HepG2 (cell line): ENCODE data around the gene ARHGAP45. TPM values are rescaled to one million over a fixed set of nuclear protein-coding genes. Genes with fewer than 3 reads are reported as not detected.

Experiments
- CREM ChIP-seq, 2 experiments: sonication (generic) in 1 of 2; formaldehyde crosslinking in 1 of 2; IDR thresholded peaks; 2 replicates each; pipeline versions ENCODE4 v1.4.0 to v1.6.1; 2016 to 2020; ENCODE audit warnings: antibody characterized with exemption in 1 of 2, mild to moderate bottlenecking in 1 of 2, missing genetic modification reagents in 1 of 2
- EP300 ChIP-seq, 3 experiments: sonication (generic) in 1 of 3; formaldehyde crosslinking in 1 of 3; IDR thresholded peaks; 2 replicates each; pipeline versions ENCODE4 v1.5.1 to v1.6.1; 2011 to 2020; ENCODE audit warnings: low read depth in 2 of 3, low read length in 2 of 3, borderline replicate concordance in 1 of 3, improper control_type of control experiment in 1 of 3, mild to moderate bottlenecking in 1 of 3, missing genetic modification reagents in 1 of 3, moderate library complexity in 1 of 3
- ERF ChIP-seq: IDR thresholded peaks from 2 replicates; pipeline ENCODE4 v1.6.1; 2018; ENCODE audit warnings: missing biosample characterization, missing genetic modification reagents
- FOXK2 ChIP-seq: fragments of 450-650 bp; IDR thresholded peaks from 2 replicates; pipeline ENCODE4 v1.6.1; 2016
- JUN ChIP-seq: sonication (generic); formaldehyde crosslinking; IDR thresholded peaks from 2 replicates; pipeline ENCODE4 v1.4.0; 2020; ENCODE audit warnings: mild to moderate bottlenecking, missing genetic modification reagents
- JUND ChIP-seq: sonication (generic); formaldehyde crosslinking; IDR thresholded peaks from 2 replicates; pipeline ENCODE4 v1.8.0; 2022; ENCODE audit warnings: mild to moderate bottlenecking, missing genetic modification reagents
- MBNL3 ChIP-seq: fragments of 250-450 bp; sonication (Bioruptor Pico); conservative IDR thresholded peaks from 2 replicates; pipeline ENCODE4 v1.8.0; 2022; ENCODE audit warnings: mild to moderate bottlenecking, inconsistent platforms
- ONECUT2 ChIP-seq: sonication (generic); formaldehyde crosslinking; IDR thresholded peaks from 2 replicates; pipeline ENCODE4 v1.4.0; 2020; ENCODE audit warnings: missing genetic modification reagents
- SMARCE1 ChIP-seq: fragments of 450-650 bp; IDR thresholded peaks from 2 replicates; pipeline ENCODE4 v1.6.1; 2017; ENCODE audit warnings: borderline replicate concordance
- SRF ChIP-seq: IDR thresholded peaks from 2 replicates; pipeline ENCODE4 v1.6.1; 2011; ENCODE audit warnings: mild to moderate bottlenecking, low read depth, low read length, moderate library complexity
- TBL1XR1 ChIP-seq: fragments of 150-350 bp; IDR thresholded peaks from 2 replicates; pipeline ENCODE4 v1.6.1; 2014; ENCODE audit warnings: borderline replicate concordance, low read length; ENCODE audit not compliant: partially characterized antibody
- TCF12 ChIP-seq, 2 experiments: fragments of 450-650 bp in 1 of 2; sonication (generic) in 1 of 2; formaldehyde crosslinking in 1 of 2; IDR thresholded peaks; 2 replicates each; pipeline versions ENCODE4 v1.6.1 to v1.8.0; 2017 to 2022; ENCODE audit warnings: antibody characterized with exemption in 1 of 2, mild to moderate bottlenecking in 1 of 2, missing genetic modification reagents in 1 of 2, moderate library complexity in 1 of 2
- TFE3 ChIP-seq: IDR thresholded peaks from 2 replicates; pipeline ENCODE4 v1.6.1; 2016
- ZBTB20 ChIP-seq: sonication (generic); formaldehyde crosslinking; IDR thresholded peaks from 2 replicates; pipeline ENCODE4 v1.8.1; 2023; ENCODE audit warnings: missing genetic modification reagents, low read depth, mild to moderate bottlenecking, borderline replicate concordance
- ZBTB38 ChIP-seq: sonication (generic); formaldehyde crosslinking; IDR thresholded peaks from 2 replicates; pipeline ENCODE4 v1.5.1; 2020; ENCODE audit warnings: mild to moderate bottlenecking, missing genetic modification reagents
- ZBTB39 ChIP-seq: sonication (generic); formaldehyde crosslinking; IDR thresholded peaks from 2 replicates; pipeline ENCODE4 v1.5.0; 2020; ENCODE audit warnings: missing genetic modification reagents
- ZBTB49 ChIP-seq: sonication (generic); formaldehyde crosslinking; IDR thresholded peaks from 2 replicates; pipeline ENCODE4 v1.4.0; 2020; ENCODE audit warnings: missing genetic modification reagents, borderline replicate concordance
- ZNF234 ChIP-seq: sonication (generic); formaldehyde crosslinking; conservative IDR thresholded peaks from 2 replicates; pipeline ENCODE4 v1.5.1; 2020; ENCODE audit warnings: mild to moderate bottlenecking, missing genetic modification reagents
- ZNF354B ChIP-seq: sonication (generic); formaldehyde crosslinking; IDR thresholded peaks from 2 replicates; pipeline ENCODE4 v1.8.0; 2022; ENCODE audit warnings: mild to moderate bottlenecking, missing genetic modification reagents
- ZNF607 ChIP-seq: sonication (generic); formaldehyde crosslinking; IDR thresholded peaks from 2 replicates; pipeline ENCODE4 v1.5.1; 2020; ENCODE audit warnings: missing genetic modification reagents, mild to moderate bottlenecking, borderline replicate concordance
- ZNF761 ChIP-seq: sonication (generic); formaldehyde crosslinking; conservative IDR thresholded peaks from 2 replicates; pipeline ENCODE4 v1.4.0; 2020; ENCODE audit warnings: mild to moderate bottlenecking, missing genetic modification reagents
- ZSCAN25 ChIP-seq: sonication (generic); formaldehyde crosslinking; IDR thresholded peaks from 2 replicates; pipeline ENCODE4 v1.8.0; 2022; ENCODE audit warnings: mild to moderate bottlenecking, missing genetic modification reagents
- ZSCAN5A ChIP-seq: sonication (generic); formaldehyde crosslinking; IDR thresholded peaks from 2 replicates; pipeline ENCODE4 v1.8.0; 2022; ENCODE audit warnings: mild to moderate bottlenecking, missing genetic modification reagents, borderline replicate concordance
- polyA plus RNA-seq, 8 experiments: library from polyadenylated mRNA; depleted of rRNA in 3 of 8; stranded (reverse) in 7 of 8; unstranded in 1 of 8; fragments of >200 nt; fragmentation: Illumina TruSeq in 4 of 8; extraction: Trizol in 4 of 8; gene quantifications; 2 replicates each; pipeline versions ENCODE4 v1.2.1 to v1.2.3, GENCODE V29; 2011 to 2016; ENCODE audit warnings: low read depth in 4 of 8, missing spikeins in 1 of 8, mixed read lengths in 1 of 8; ENCODE audit not compliant: insufficient read depth in 1 of 8
- total RNA-seq, 5 experiments: library from RNA; depleted of rRNA; stranded (reverse); fragments of >200 nt; fragmentation: Illumina TruSeq; extraction: Trizol; gene quantifications; 2 replicates each; pipeline ENCODE4 v1.2.3, GENCODE V29; 2016; ENCODE audit warnings: low read depth in 1 of 5

ARHGAP45 gene
- total and polyA plus RNA-seq, 2 of the 13 experiments (the other 11 are each of a cell fraction or from before 2014, with no cell fraction given): 0.84 to 32.0 TPM

- no peak for TF ChIP-seq ZSCAN5A (CRISPR knock-in tag)
- no peak for TF ChIP-seq MBNL3 (CRISPR knock-in tag)
- TF ChIP-seq JUND (CRISPR knock-in tag): no peak
- no peak for TF ChIP-seq ZNF761
- peak; percentile 48; the same call in 1 of the 2 replicates for TF ChIP-seq ZBTB20 (CRISPR knock-in tag)
- TF ChIP-seq JUN (CRISPR knock-in tag): no peak
- TF ChIP-seq ZBTB49 (CRISPR knock-in tag): no peak
- TF ChIP-seq ZBTB39: 0 out of 2 replicates have a peak, but pooled peaks have one; percentile 5
- TF ChIP-seq EP300 (IDR thresholded peaks at IDR 0.05; ENCODE audit: low read depth in 2 of 2, low read length in 2 of 2): peak in 1 of 2 experiments; percentile 26; a peak in 1 of 4 replicates
- no peak for TF ChIP-seq EP300 (CRISPR knock-in tag; IDR thresholded peaks at IDR 0.05; ENCODE audit: borderline replicate concordance)
- peak; percentile 76 for TF ChIP-seq ZSCAN25 (CRISPR knock-in tag)
- TF ChIP-seq TFE3 (CRISPR knock-in tag): 0 out of 2 replicates have a peak, but pooled peaks have one; percentile 48
- peak; percentile 67; the same call in 1 of the 2 replicates for TF ChIP-seq ERF (CRISPR knock-in tag)
- TF ChIP-seq ZNF607 (CRISPR knock-in tag): peak; percentile 81
- TF ChIP-seq TCF12 (IDR thresholded peaks at IDR 0.05): no peak
- TF ChIP-seq TCF12 (CRISPR knock-in tag; IDR thresholded peaks at IDR 0.05): no peak
- no peak for TF ChIP-seq SMARCE1
- no peak for TF ChIP-seq TBL1XR1
- no peak for TF ChIP-seq SRF
- TF ChIP-seq FOXK2: no peak
- TF ChIP-seq ZNF354B (CRISPR knock-in tag): no peak
- no peak for TF ChIP-seq CREM (IDR thresholded peaks at IDR 0.05)
- no peak for TF ChIP-seq CREM (CRISPR knock-in tag; IDR thresholded peaks at IDR 0.05)
- TF ChIP-seq ZNF234 (CRISPR knock-in tag): no peak
- TF ChIP-seq ZBTB38: peak; percentile 98
- TF ChIP-seq ONECUT2 (CRISPR knock-in tag): no peak
Observed at GRCh38 chr19:1046117-1046626, 20.8 kb upstream of the ARHGAP45 start (continued).
